Natural killer cell (primary cell): ENCODE data around the gene TMOD4. TPM values are rescaled to one million over a fixed set of nuclear protein-coding genes. Genes with fewer than 3 reads are reported as not detected.

Experiments
- ATAC-seq, 3 donors: fragments of 150-1000 bp in 2 of 3; fragments of 200-7000 bp in 1 of 3; cut with Tn5 transposase; 1 replicate in 1 of 3; 2 replicates in 2 of 3; pipeline ENCODE4 v1.10.0; 2021; ENCODE audit warnings: mild to moderate bottlenecking in 2 of 3, moderate library complexity in 2 of 3
- DNase-seq, 2 donors: peaks; one replicate each; pipeline versions ENCODE4 v3.0.0 to v3.0.0-alpha.2; 2013 to 2021; ENCODE audit warnings: mixed read lengths in 1 of 2
- H3K27ac ChIP-seq: one replicate; pipeline ENCODE4 v1.5.1; 2013; ENCODE audit warnings: mild to moderate bottlenecking, low read length
- H3K27me3 ChIP-seq: one replicate; pipeline ENCODE4 v1.6.1; 2013; ENCODE audit warnings: low read length; ENCODE audit not compliant: control insufficient read depth, insufficient read depth
- H3K36me3 ChIP-seq: one replicate; pipeline ENCODE4 v1.6.1; 2013; ENCODE audit warnings: low read length; ENCODE audit not compliant: control insufficient read depth, insufficient read depth
- H3K4me1 ChIP-seq: one replicate; pipeline ENCODE4 v1.6.1; 2013; ENCODE audit warnings: low read length; ENCODE audit not compliant: control insufficient read depth, insufficient read depth
- H3K4me3 ChIP-seq: one replicate; pipeline ENCODE4 v1.5.1; 2013; ENCODE audit warnings: low read length
- H3K9me3 ChIP-seq: one replicate; pipeline ENCODE4 v1.6.1; 2013; ENCODE audit warnings: low read length; ENCODE audit not compliant: control insufficient read depth, insufficient read depth
- H3K27ac Mint-ChIP-seq, 2 donors: one replicate each; pipeline ENCODE4 v1.8.0; 2022; ENCODE audit warnings: mild to moderate bottlenecking in 2 of 2, mixed read lengths in 2 of 2, moderate library complexity in 1 of 2
- H3K27me3 Mint-ChIP-seq, 2 donors: one replicate each; pipeline ENCODE4 v1.8.0; 2022; ENCODE audit warnings: low read depth in 2 of 2, mixed read lengths in 2 of 2
- H3K36me3 Mint-ChIP-seq: one replicate; pipeline ENCODE4 v1.8.0; 2022; ENCODE audit warnings: mixed read lengths
- H3K4me1 Mint-ChIP-seq, 2 donors: one replicate each; pipeline ENCODE4 v1.8.0; 2022; ENCODE audit warnings: mixed read lengths in 2 of 2
- H3K4me3 Mint-ChIP-seq: one replicate; pipeline ENCODE4 v1.8.0; 2022; ENCODE audit warnings: mild to moderate bottlenecking, moderate library complexity, mixed read lengths
- H3K9me3 Mint-ChIP-seq, 2 donors: one replicate each; pipeline ENCODE4 v1.8.0; 2022; ENCODE audit warnings: mixed read lengths in 2 of 2
- CTCF ChIP-seq: fragments of 200-600 bp; IDR thresholded peaks from one replicate; pipeline ENCODE4 v1.8.0; 2022; ENCODE audit warnings: antibody characterized with exemption
- WGBS: methylation state at CpG from one replicate; pipeline ENCODE4 v1.1.7; 2013; ENCODE audit warnings: missing lambda C conversion rate; ENCODE audit not compliant: insufficient coverage; 5-methylcytosine and 5-hydroxymethylcytosine counted together
- intact Hi-C: fragments of 100-400 bp; cut with micrococcal nuclease; formaldehyde crosslinking; loops from one replicate; pipeline ENCODE4 v1.14.2; 2022
- total RNA-seq, 4 donors: library from RNA; stranded (reverse); fragments of 120-200 nt in 1 of 4; gene quantifications; one replicate each; pipeline versions ENCODE4 v1.2.3 to v1.2.4, GENCODE V29; 2013 to 2022

Gene TMOD4
- total RNA-seq, 3 donors from 2014 or later (not counting 1 experiment from before 2014, with no cell fraction given) = 2.6 to 3.8 TPM; not detected in 1

GRCh38 chr1:151176514-151177045, 799 bp upstream of the TMOD4 start:
- Histone ChIP-seq H3K36me3 (peaks cover 62% of the 10 kb centered on the region), H3K27me3 (no peaks in the 10 kb centered on the region), H3K4me1 (no peaks in the 10 kb centered on the region), H3K9me3 (no peaks in the 10 kb centered on the region), H3K4me3 (no peak overlapping the region), H3K27ac (no peak overlapping the region)
- no peak overlapping the region for H3K27ac Mint-ChIP-seq
- H3K9me3 Mint-ChIP-seq = no peaks in the 10 kb centered on the region
- TF ChIP-seq CTCF = no peak
- H3K36me3 Mint-ChIP-seq = peaks cover 25% of the 10 kb centered on the region
- H3K27me3 Mint-ChIP-seq = no peaks in the 10 kb centered on the region
- peaks cover 0 to 10% of the 10 kb centered on the region in 2 donors for H3K4me1 Mint-ChIP-seq
- no peak for DNase-seq
- ATAC-seq = no peak
- WGBS = 98% methylated on average over 17 of the region's 17 CpGs
- intact Hi-C loops = no loop called here
- H3K4me3 Mint-ChIP-seq = no peak overlapping the region

DNA sequence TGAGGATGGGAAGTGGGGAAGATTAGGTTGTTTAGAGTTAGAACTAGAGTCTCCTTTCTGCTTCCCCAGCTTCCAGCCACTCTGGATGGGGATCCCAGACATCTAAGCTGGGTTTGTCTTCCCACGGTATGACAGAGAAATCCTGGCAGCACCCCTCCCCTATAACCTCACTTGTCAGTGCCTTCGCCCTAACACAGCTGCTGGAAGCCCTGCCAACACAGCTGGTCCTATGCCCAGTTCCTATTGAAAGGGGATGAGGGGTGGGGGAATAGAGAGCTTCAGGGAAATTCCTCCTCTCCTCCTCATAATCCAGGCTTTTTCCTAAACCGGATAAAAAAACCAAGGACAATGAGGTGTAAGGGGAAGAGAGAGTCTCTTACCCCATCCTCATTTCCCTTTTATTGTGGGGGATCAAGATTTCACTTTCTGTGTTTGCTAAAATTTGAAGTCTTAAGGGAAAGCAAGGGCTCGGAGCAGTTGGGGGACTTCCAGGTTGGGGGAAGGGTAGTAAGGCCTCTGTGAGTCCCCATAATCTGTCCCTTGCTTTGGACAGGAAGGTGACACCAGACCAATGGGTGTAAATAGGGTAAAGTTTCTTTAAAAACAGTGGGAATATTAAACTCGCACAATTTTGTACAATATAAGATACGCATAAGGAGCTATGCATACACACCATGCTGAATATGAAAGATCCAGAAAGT, 590 bp downstream of the TMOD4 start:
- Histone ChIP-seq H3K27me3 (no peaks in the 10 kb centered on the region), H3K36me3 (peaks cover 62% of the 10 kb centered on the region), H3K27ac (no peak overlapping the region), H3K9me3 (no peaks in the 10 kb centered on the region), H3K4me1 (no peaks in the 10 kb centered on the region), H3K4me3 (no peak overlapping the region)
- ATAC-seq = no peak
- no peak for DNase-seq
- H3K27me3 Mint-ChIP-seq = no peaks in the 10 kb centered on the region
- no peak for TF ChIP-seq CTCF
- H3K4me3 Mint-ChIP-seq = no peak overlapping the region
- peaks cover 0 to 6% of the 10 kb centered on the region in 2 donors for H3K4me1 Mint-ChIP-seq
- intact Hi-C loops = no loop called here
- H3K9me3 Mint-ChIP-seq = no peaks in the 10 kb centered on the region
- peak overlapping the region in 1 of 2 donors; percentile 6 for H3K27ac Mint-ChIP-seq
- whole genome bisulfite sequencing = 94% methylated on average over 4 of the region's 6 CpGs
- H3K36me3 Mint-ChIP-seq = peaks cover 25% of the 10 kb centered on the region

DNA sequence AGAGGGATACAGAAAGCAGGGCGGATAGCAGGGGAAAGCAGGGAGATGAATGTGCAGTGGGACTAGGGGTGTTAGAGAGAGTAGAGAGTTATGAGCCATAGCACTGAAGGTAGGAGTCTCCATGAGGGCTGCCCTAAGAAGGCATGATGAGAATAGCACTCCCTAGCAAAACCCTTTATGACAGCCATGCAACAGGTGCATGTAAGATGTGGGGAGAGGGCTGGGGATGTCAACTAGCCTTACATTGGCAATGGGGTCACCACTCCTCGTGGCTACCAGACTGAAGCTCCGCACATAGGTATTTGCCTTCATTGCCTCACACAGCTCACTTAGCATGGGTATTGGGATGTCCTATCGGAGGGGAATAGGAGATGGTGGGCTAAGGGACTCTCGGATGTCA, 4.6 kb downstream of the TMOD4 start:
- Histone ChIP-seq H3K9me3 (no peaks in the 10 kb centered on the region), H3K27ac (no peak overlapping the region), H3K27me3 (no peaks in the 10 kb centered on the region), H3K4me3 (no peak overlapping the region), H3K4me1 (peaks cover 12% of the 10 kb centered on the region), H3K36me3 (peaks cover 46% of the 10 kb centered on the region)
- no peak for DNase-seq
- intact Hi-C loops = no loop called here
- H3K27ac Mint-ChIP-seq = no peak overlapping the region
- no peaks in the 10 kb centered on the region for H3K27me3 Mint-ChIP-seq
- H3K4me3 Mint-ChIP-seq = no peak overlapping the region
- 93% methylated on average over 3 of the region's 5 CpGs for WGBS
- peaks cover 14 to 18% of the 10 kb centered on the region in 2 donors for H3K4me1 Mint-ChIP-seq
- TF ChIP-seq CTCF = no peak
- peaks cover 3% of the 10 kb centered on the region for H3K36me3 Mint-ChIP-seq
- H3K9me3 Mint-ChIP-seq = no peaks in the 10 kb centered on the region
- ATAC-seq = no peak
